Vagina (tissue), 2 donors: Measurements from ENCODE around the gene MDFI.

Experiments used
- POLR2A ChIP-seq, 2 donors: fragments of 450-650 bp; IDR thresholded peaks; one replicate each; pipeline ENCODE4 v1.6.1; 2017; ENCODE audit warnings: antibody characterized with exemption in 2 of 2, mild to moderate bottlenecking in 2 of 2, moderate library complexity in 2 of 2
- POLR2AphosphoS5 ChIP-seq, 2 donors: sonication (generic); formaldehyde crosslinking; IDR thresholded peaks; one replicate each; pipeline ENCODE4 v1.9.0; 2017; ENCODE audit warnings: antibody characterized with exemption in 2 of 2, mild to moderate bottlenecking in 2 of 2, low read depth in 1 of 2; ENCODE audit not compliant: insufficient read depth in 1 of 2
- TF ChIP-seq, protein P1 (sequence below), 3 experiments: fragments of 450-650 bp in 2 of 3; fragments of 200-600 bp in 1 of 3; sonication (generic) in 1 of 3; IDR thresholded peaks; one replicate each; pipeline ENCODE4 v1.5.1; 2017 to 2019; ENCODE audit warnings: antibody characterized with exemption in 3 of 3, mild to moderate bottlenecking in 2 of 3, moderate library complexity in 2 of 3

DNA sequence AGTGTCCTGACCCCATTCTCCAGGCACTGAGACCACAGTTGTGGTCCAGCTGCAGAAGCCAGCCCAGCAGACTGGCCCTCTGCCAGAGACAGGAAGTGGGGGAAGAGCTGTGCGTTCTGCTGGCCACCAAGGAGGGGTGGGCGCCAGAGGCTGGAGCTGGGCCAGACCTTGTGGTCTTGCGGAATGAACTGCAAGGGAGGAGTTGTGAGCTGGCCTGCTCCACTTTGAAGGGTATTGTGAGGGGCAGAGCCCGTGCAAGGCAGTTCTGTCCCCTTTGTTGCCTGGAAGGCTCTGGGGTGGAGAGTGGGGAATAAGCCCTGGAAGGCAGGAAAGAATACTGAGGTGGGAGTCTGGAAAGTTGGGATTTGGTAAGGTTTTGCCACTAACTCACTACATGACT is 3.6 kb upstream of the MDFI start:
- TF ChIP-seq, protein P1, sequence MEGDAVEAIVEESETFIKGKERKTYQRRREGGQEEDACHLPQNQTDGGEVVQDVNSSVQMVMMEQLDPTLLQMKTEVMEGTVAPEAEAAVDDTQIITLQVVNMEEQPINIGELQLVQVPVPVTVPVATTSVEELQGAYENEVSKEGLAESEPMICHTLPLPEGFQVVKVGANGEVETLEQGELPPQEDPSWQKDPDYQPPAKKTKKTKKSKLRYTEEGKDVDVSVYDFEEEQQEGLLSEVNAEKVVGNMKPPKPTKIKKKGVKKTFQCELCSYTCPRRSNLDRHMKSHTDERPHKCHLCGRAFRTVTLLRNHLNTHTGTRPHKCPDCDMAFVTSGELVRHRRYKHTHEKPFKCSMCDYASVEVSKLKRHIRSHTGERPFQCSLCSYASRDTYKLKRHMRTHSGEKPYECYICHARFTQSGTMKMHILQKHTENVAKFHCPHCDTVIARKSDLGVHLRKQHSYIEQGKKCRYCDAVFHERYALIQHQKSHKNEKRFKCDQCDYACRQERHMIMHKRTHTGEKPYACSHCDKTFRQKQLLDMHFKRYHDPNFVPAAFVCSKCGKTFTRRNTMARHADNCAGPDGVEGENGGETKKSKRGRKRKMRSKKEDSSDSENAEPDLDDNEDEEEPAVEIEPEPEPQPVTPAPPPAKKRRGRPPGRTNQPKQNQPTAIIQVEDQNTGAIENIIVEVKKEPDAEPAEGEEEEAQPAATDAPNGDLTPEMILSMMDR (IDR thresholded peaks at IDR 0.05): no peak
- TF ChIP-seq POLR2A (IDR thresholded peaks at IDR 0.05) (no peak), POLR2AphosphoS5 (IDR thresholded peaks at IDR 0.05; ENCODE audit: insufficient read depth in 1 of 2, low read depth in 1 of 2) (no peak)
